HG03457 (cell line): ENCODE data around the gene KCNK5.

Experiments used
- ATAC-seq: cut with Tn5 transposase; IDR thresholded peaks from one replicate; pipeline ENCODE4 v1.9.1; 2021; ENCODE audit warnings: moderate number of reproducible peaks; ENCODE audit not compliant: unreplicated experiment

Gene KCNK5

GRCh38 chr6:39143238-39143930 lies 85.9 kb downstream of the KCNK5 start:
- ATAC-seq = no peak

GRCh38 chr6:39140556-39141167 lies 88.6 kb downstream of the KCNK5 start:
- no peak for ATAC-seq
